ENCODE measurements around the gene CYP27A1. TPM values are rescaled to one million over a fixed set of nuclear protein-coding genes. Genes with fewer than 3 reads are reported as not detected.

The CYP27A1 gene
- total and polyA plus RNA-seq, 10 donors, result 8.7 to 65.5 (median 15.2) TPM

DNA sequence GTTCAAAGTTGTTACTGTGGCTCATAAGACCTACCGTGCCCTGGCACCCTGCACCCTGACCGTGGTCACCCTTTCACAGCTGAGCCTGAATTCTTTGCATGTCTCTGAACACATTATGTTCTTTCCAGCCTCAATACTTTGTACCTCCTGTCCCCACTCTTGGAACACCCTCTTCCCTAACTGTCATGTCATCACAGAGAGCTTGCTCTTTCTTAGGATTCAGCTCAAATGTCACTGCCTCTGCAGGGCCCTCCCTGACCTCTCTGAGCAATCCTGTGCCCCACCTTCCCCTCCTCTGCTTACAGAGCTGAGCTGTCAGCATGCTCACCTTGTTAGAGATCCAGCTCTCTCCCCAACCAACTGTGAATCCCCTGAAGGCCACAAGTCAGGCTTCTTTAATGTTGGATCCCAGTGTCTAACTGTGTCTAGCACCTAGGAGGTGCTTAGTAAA, 34.6 kb downstream of the CYP27A1 start:
- Histone ChIP-seq H3K27ac (no peak overlapping the region), H3K4me1 (no peaks in the 10 kb centered on the region), H3K27me3 (replicated peaks in 1 of 7) (peaks cover 0 to 7% (median 0%) of the 10 kb centered on the region in 7 donors), H3K4me3 (no peak overlapping the region), H3K9me3 (no peaks in the 10 kb centered on the region), H3K36me3 (peaks cover 0 to 72% (median 4%) of the 10 kb centered on the region in 6 donors)
- TF ChIP-seq POLR2AphosphoS5 (IDR thresholded peaks at IDR 0.05), result no peak
- TF ChIP-seq, protein P1, sequence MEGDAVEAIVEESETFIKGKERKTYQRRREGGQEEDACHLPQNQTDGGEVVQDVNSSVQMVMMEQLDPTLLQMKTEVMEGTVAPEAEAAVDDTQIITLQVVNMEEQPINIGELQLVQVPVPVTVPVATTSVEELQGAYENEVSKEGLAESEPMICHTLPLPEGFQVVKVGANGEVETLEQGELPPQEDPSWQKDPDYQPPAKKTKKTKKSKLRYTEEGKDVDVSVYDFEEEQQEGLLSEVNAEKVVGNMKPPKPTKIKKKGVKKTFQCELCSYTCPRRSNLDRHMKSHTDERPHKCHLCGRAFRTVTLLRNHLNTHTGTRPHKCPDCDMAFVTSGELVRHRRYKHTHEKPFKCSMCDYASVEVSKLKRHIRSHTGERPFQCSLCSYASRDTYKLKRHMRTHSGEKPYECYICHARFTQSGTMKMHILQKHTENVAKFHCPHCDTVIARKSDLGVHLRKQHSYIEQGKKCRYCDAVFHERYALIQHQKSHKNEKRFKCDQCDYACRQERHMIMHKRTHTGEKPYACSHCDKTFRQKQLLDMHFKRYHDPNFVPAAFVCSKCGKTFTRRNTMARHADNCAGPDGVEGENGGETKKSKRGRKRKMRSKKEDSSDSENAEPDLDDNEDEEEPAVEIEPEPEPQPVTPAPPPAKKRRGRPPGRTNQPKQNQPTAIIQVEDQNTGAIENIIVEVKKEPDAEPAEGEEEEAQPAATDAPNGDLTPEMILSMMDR (IDR thresholded peaks at IDR 0.05 in 8 of 11, conservative IDR thresholded peaks at IDR 0.05 in 3 of 11), result no peak
- no peak for TF ChIP-seq POLR2A (IDR thresholded peaks at IDR 0.05)
- DNase-seq, result no peak
- intact Hi-C loops (cut with DNase I; ENCODE audit: low total_unique reads), result no loop called here
- 80 to 92% (median 88%) methylated on average over 2 of the region's 2 CpGs for WGBS, 5 donors

DNA sequence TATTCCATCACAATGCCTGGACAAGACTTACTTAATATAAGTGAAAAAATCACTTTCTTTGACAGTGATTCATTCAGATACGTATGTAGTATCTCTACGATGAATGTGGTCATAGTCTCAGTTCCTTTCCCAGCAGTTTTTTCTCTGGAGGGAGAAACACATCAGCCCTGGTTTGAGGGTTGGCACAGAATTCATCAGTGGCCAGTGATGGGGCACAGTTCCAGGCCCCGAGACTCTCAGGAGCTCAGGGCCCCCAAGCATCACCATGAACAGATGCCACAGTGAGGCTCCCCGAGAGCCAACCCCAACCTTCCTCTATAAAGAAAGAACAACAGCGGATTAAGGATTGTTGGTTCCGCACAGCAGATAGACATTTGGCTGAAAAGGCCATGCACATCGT, 37.1 kb downstream of the CYP27A1 start:
- DNase-seq, result no peak
- Histone ChIP-seq H3K4me1 (no peaks in the 10 kb centered on the region), H3K9me3 (no peaks in the 10 kb centered on the region), H3K4me3 (no peak overlapping the region), H3K27ac (no peak overlapping the region), H3K27me3 (replicated peaks in 1 of 7) (no peaks in the 10 kb centered on the region), H3K36me3 (peaks cover 0 to 51% (median 0%) of the 10 kb centered on the region in 6 donors)
- TF ChIP-seq, protein P1 (IDR thresholded peaks at IDR 0.05 in 8 of 11, conservative IDR thresholded peaks at IDR 0.05 in 3 of 11), result no peak
- no peak for TF ChIP-seq POLR2AphosphoS5 (IDR thresholded peaks at IDR 0.05)
- no peak for TF ChIP-seq POLR2A (IDR thresholded peaks at IDR 0.05)
- 83 to 94% (median 86%) methylated on average over 7 of the region's 7 CpGs for WGBS, 5 donors
- intact Hi-C loops (cut with DNase I; ENCODE audit: low total_unique reads), result no loop called here

DNA sequence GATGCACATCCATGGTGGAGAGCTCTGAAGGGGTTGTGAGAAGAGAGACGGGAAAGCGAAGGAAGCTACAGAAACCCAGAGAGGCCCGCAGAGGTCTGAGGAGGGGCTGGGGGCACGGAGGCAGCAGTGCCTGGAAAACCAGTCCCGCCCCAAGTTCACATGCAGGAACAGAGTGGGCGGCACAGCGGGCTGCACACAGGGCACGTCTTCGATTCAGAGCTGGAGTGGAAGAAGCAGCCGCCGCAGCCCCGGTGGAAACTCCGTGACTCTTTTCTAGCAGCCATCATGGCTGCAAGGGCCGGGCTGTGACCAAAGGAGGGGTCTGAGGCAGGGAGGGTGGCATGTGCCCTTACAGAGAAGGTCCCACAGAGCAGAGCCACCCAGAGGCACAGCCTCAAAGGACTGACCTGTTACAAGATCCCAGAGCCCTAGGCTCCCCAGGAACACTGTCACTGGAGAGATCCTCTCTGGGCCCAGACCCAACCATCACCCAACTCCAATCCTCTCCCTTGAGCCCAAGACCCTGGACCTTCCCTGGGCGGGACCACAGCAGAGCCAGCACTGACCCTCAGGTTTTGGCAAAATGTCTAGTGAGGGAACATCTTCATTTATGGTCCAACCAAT, 38.9 kb downstream of the CYP27A1 start:
- Histone ChIP-seq H3K4me3 (no peak overlapping the region), H3K36me3 (peaks cover 0 to 33% (median 0%) of the 10 kb centered on the region in 6 donors), H3K27ac (no peak overlapping the region), H3K27me3 (replicated peaks in 1 of 7) (no peaks in the 10 kb centered on the region), H3K9me3 (no peaks in the 10 kb centered on the region), H3K4me1 (no peaks in the 10 kb centered on the region)
- no peak for DNase-seq
- intact Hi-C loops (cut with DNase I; ENCODE audit: low total_unique reads), result no loop called here
- TF ChIP-seq, protein P1 (IDR thresholded peaks at IDR 0.05 in 8 of 11, conservative IDR thresholded peaks at IDR 0.05 in 3 of 11), result no peak
- no peak for TF ChIP-seq POLR2A (IDR thresholded peaks at IDR 0.05)
- no peak for TF ChIP-seq POLR2AphosphoS5 (IDR thresholded peaks at IDR 0.05)
- 90 to 95% (median 93%) methylated on average over 15 of the region's 15 CpGs for WGBS, 5 donors

DNA sequence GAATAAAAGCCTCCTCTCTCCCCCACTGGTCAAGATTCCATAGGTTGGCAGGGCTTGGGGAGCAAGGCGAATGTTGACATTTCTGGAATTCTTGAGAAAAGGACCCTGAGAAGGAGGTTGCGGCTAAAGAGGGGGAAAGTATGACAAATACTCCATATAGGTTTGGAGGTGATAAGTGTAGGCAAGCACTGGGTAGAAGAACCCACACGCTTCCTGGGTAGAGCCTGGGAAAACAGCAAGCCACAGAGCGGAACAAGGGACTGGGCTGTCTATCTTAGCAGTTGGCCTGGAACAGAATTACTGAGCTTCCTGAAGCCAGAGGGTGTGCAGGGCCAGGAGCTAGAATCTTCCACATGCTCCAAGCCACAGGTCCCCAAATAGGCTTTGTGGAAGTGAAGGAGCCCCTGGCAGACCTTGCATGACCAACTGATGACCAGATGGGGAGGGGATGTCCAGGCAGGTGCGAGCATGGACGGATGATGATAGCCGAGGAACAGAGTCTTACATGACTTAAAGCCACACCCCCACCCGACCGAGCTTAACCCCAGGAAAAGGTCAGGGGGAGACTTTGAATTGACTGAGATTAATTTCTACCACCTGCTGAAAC, 39.8 kb downstream of the CYP27A1 start:
- no peak for DNase-seq
- H3K27me3 ChIP-seq (replicated peaks in 1 of 7), result no peaks in the 10 kb centered on the region
- H3K36me3 ChIP-seq, result peaks cover 0 to 27% (median 0%) of the 10 kb centered on the region in 6 donors
- peaks cover 0 to 2% (median 0%) of the 10 kb centered on the region in 6 donors for H3K4me1 ChIP-seq
- H3K27ac ChIP-seq, result no peak overlapping the region
- no peak overlapping the region for H3K4me3 ChIP-seq
- no peaks in the 10 kb centered on the region for H3K9me3 ChIP-seq
- intact Hi-C loops (cut with DNase I; ENCODE audit: low total_unique reads), result no loop called here
- WGBS, 5 donors, result 72 to 80% (median 79%) methylated on average over 9 of the region's 9 CpGs
- TF ChIP-seq, protein P1 (IDR thresholded peaks at IDR 0.05 in 8 of 11, conservative IDR thresholded peaks at IDR 0.05 in 3 of 11), result no peak
- TF ChIP-seq POLR2AphosphoS5 (IDR thresholded peaks at IDR 0.05) (no peak), POLR2A (IDR thresholded peaks at IDR 0.05) (no peak)
